ENCODE measurements around the gene AGAP1. TPM values are rescaled to one million over a fixed set of nuclear protein-coding genes. Genes with fewer than 3 reads are reported as not detected.

AGAP1 gene
- polyA plus RNA-seq, 1 donor from 2014 or later, result 17.4 TPM

- no peaks in the 10 kb centered on the region for H3K79me2 ChIP-seq (replicated peaks; ENCODE audit: insufficient read depth, low read length)
- no peak overlapping the region for H3K4me2 ChIP-seq (ENCODE audit: low read length)
- H3K9ac ChIP-seq (ENCODE audit: low read length), result no peak overlapping the region
- no peaks in the 10 kb centered on the region for H3K27me3 ChIP-seq (ENCODE audit: insufficient read depth, low read depth, low read length)
- H3F3A ChIP-seq (ENCODE audit: insufficient read depth, low read length, poor library complexity, severe bottlenecking), result no peaks in the 10 kb centered on the region
- TF ChIP-seq EP300 (conservative IDR thresholded peaks at IDR 0.05; ENCODE audit: poor library complexity, severe bottlenecking) (no peak), CTCF (IDR thresholded peaks at IDR 0.05; ENCODE audit: poor library complexity, severe bottlenecking) (no peak), EZH2 (IDR thresholded peaks at IDR 0.05; ENCODE audit: borderline replicate concordance, insufficient read depth, low read length, poor library complexity, severe bottlenecking) (no peak), MXI1 (conservative IDR thresholded peaks at IDR 0.05; ENCODE audit: poor library complexity, severe bottlenecking) (no peak), REST (IDR thresholded peaks at IDR 0.05; ENCODE audit: borderline replicate concordance) (no peak), POLR2AphosphoS5 (IDR thresholded peaks at IDR 0.05) (no peak), TAF1 (IDR thresholded peaks at IDR 0.05; ENCODE audit: low read depth) (no peak), RAD21 (conservative IDR thresholded peaks at IDR 0.05) (no peak), SMC3 (conservative IDR thresholded peaks at IDR 0.05; ENCODE audit: poor library complexity) (no peak)
- no peaks in the 10 kb centered on the region for H4K20me1 ChIP-seq (ENCODE audit: insufficient read depth)
- H3K9me2 ChIP-seq (ENCODE audit: insufficient read depth, low read length), result no peaks in the 10 kb centered on the region
- H3K36me3 ChIP-seq (ENCODE audit: insufficient read depth, low read length), result peaks cover 12% of the 10 kb centered on the region
- no peak overlapping the region for H3K27ac ChIP-seq (ENCODE audit: low read length)
- no peak overlapping the region for H2AFZ ChIP-seq (ENCODE audit: low read depth, low read length)
- H3K4me3 ChIP-seq (ENCODE audit: low read length), result no peak overlapping the region
- peaks cover 2% of the 10 kb centered on the region for H3K9me3 ChIP-seq (ENCODE audit: low read length)
These were observed 402.2 kb downstream of the AGAP1 start for GRCh38 chr2:235896061-235896460.

GRCh38 chr2:235897992-235898391 is 404.1 kb downstream of the AGAP1 start:
- no peak overlapping the region for H2AFZ ChIP-seq (ENCODE audit: low read depth, low read length)
- no peak overlapping the region for H3K4me3 ChIP-seq (ENCODE audit: low read length)
- H3K9me2 ChIP-seq (ENCODE audit: insufficient read depth, low read length), result no peaks in the 10 kb centered on the region
- H3K4me2 ChIP-seq (ENCODE audit: low read length), result no peak overlapping the region
- H4K20me1 ChIP-seq (ENCODE audit: insufficient read depth), result no peaks in the 10 kb centered on the region
- H3K27me3 ChIP-seq (ENCODE audit: insufficient read depth, low read depth, low read length), result no peaks in the 10 kb centered on the region
- TF ChIP-seq TAF1 (IDR thresholded peaks at IDR 0.05; ENCODE audit: low read depth) (no peak), SMC3 (conservative IDR thresholded peaks at IDR 0.05; ENCODE audit: poor library complexity) (no peak), EP300 (conservative IDR thresholded peaks at IDR 0.05; ENCODE audit: poor library complexity, severe bottlenecking) (no peak), MXI1 (conservative IDR thresholded peaks at IDR 0.05; ENCODE audit: poor library complexity, severe bottlenecking) (no peak), RAD21 (conservative IDR thresholded peaks at IDR 0.05) (no peak), EZH2 (IDR thresholded peaks at IDR 0.05; ENCODE audit: borderline replicate concordance, insufficient read depth, low read length, poor library complexity, severe bottlenecking) (no peak), POLR2AphosphoS5 (IDR thresholded peaks at IDR 0.05) (no peak)
- no peak overlapping the region for H3K27ac ChIP-seq (ENCODE audit: low read length)
- no peaks in the 10 kb centered on the region for H3K79me2 ChIP-seq (replicated peaks; ENCODE audit: insufficient read depth, low read length)
- H3K9me3 ChIP-seq (ENCODE audit: low read length), result peaks cover 2% of the 10 kb centered on the region
- H3F3A ChIP-seq (ENCODE audit: insufficient read depth, low read length, poor library complexity, severe bottlenecking), result no peaks in the 10 kb centered on the region
- peaks cover 12% of the 10 kb centered on the region for H3K36me3 ChIP-seq (ENCODE audit: insufficient read depth, low read length)
- H3K9ac ChIP-seq (ENCODE audit: low read length), result no peak overlapping the region

Data from neural cell (in vitro differentiated cells).